HG03469 (cell line): ENCODE data around the gene NSUN4.
"Not testable (repeated sequence)": the region's sequence is repeated elsewhere in the genome, so short reads cannot be mapped to it uniquely, and the experiment has no call there.

Source experiments
- ATAC-seq: cut with Tn5 transposase; IDR thresholded peaks from one replicate; pipeline ENCODE4 v1.9.1; 2021; ENCODE audit warnings: mild to moderate bottlenecking, moderate library complexity, moderate number of reproducible peaks; ENCODE audit not compliant: unreplicated experiment

The NSUN4 gene

DNA sequence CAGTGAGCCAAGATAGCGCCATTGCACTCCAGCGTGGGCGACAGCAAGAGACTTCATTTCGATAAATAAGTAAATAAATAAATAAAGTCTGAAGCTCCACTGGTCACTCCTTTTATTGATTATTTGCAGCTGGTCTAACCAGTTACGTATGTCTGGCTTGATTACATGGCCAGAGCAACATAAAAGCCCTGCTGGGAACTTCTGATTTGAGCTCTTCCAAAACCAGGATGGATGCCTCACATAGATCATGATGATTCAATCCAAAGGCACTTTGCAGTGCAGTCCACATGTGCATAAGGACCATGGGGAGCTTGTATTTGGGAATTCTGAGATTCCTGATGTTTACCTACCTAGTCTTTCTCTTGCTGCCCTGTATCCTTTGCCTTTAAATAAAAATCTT, 24.0 kb downstream of the NSUN4 start:
- no peak for ATAC-seq

DNA sequence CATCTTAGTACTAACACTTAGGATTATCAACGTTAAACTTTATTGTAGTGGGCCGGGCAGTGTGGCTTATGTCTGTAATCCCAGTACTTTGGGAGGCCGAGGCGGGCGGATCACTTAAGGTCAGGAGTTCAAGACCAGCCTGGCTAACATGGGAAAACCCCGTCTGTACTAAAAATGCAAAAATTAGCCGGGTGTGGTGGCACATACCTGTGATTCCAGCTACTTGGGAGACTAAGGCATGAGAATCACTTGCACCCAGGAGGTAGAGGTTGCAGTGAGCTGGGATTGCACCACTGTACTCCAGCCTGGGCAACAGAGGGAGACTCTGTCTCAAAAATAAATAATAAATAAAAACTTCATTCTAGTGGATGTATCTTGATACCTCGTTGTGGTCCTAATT, 25.2 kb downstream of the NSUN4 start:
- not testable (repeated sequence) for ATAC-seq

DNA sequence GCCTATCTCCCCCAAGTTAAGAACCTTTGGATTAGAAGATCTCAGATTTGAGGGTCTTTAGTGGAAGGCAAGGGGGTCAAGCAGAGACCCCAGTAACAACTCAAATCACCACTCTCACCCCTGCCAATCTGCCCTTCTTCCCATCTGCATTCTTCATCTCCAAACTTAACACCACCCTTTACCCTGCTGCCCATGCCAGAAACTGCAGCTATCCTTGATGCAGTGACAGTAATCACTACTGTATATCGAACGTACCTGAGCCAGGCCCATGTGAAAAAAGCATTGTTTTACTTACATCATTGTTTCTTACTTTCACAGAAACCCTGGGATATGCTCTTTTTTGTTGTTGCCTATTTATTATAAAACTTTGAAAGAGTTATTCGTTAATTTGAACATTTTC, 26.5 kb downstream of the NSUN4 start:
- ATAC-seq: no peak

DNA sequence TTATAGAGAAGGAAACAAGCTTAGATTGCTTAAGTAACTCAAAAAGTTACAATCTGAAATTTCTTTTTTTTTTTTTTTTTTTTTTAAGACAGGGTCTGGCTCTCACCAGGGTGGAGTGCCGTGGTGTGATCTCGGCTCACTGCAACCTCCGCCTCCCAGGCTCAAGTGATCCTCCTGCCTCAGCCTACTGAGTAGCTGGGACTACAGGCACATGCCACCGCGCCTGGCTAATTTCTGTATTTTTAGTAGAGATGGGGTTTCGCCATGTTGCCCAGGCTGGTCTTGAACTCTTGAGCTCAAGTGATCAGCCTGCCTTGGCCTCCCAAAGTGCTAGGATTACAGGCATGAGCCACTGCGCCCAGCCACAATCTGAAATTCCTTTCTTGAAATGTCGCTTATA, 27.1 kb downstream of the NSUN4 start:
- ATAC-seq: not testable (repeated sequence)

DNA sequence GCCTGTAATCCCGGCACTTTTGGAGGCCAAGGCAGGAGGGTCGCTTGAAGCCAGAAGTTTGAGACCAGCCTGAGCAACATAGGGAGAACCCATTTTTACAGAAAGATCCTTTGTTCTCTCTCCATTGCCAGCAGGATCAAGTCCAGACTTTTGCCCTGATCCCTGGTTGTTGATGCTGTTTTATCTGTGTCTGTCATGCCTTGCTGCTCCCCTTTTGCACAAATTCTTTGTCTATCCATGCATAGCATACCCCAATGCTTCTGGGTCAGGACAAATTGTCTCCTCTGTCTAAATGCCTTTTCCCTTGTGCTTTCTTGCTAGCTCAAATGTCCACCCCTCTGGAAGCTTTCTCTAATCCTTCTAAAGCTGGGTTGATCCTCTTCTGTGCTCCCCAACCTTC, 28.2 kb downstream of the NSUN4 start:
- no peak for ATAC-seq

DNA sequence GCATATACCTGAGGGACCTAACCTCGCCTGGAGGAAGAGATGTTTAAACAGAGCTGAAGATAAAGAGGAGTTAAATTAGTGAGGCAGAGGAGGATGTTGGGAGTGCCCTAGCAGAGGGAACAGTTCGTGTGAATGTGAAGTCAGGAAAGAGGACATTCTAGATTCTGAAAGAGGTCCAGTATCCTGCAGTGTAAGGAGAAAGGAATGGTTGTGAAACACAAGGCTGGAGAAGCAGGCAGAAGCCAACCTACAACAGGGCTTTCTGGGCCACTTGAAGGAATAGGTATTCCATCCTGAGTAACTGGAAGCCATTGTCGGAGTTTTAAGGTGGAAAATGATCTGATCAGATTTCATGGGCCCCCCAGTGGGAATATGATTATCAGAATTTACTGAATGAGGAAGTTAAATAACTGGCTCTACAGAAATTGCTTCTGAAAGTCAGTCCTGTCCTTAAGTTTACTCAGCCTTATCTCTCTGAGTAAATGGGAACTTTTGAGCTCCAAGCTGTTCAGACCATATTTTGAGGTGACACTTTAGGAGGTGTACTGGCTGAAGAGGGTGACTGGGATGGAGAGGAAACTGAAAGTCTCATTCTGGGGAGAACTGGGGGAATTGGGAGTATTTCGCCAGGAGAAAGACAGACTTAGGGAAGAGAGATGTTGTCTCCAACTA, 29.1 kb downstream of the NSUN4 start:
- ATAC-seq: no peak

DNA sequence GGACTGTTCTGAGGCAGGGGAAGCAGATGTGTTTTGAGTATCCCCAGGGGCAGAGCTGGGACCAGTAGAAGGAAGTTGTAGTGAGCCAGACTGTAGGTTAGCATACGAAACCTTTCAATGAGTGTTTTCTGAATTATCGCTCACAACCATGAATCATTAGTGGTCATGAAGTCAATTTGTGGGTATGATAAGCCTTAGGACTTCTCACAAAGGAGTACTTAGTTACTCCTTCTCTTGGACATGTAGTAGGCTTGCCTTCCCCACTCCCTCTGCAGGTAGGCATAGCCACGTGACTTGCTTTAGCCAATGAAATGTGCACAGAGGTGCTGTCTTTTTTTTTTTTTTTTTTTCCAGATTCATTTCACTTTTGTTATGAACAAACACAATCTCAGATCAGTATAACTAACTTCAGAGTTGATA, 29.6 kb downstream of the NSUN4 start:
- ATAC-seq: no peak

DNA sequence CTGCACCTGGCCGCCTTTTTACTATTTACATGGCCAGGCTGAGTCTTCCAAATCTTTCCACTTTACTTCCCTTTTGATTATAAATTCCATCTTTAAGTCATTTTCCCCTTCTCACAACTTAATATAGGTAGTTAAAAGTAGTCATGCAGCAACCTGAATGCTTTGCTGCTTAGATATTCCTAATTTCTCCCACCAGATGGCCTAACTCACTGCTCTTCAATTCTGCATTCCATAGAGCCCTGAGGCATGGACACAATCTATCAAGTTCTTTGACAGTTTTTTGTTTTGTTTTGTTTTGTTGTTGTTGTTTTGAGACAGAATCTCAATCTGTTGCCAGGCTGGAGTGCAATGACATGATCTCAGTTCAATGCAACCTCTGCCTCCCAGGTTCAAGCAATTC, 31.8 kb downstream of the NSUN4 start:
- no peak for ATAC-seq

DNA sequence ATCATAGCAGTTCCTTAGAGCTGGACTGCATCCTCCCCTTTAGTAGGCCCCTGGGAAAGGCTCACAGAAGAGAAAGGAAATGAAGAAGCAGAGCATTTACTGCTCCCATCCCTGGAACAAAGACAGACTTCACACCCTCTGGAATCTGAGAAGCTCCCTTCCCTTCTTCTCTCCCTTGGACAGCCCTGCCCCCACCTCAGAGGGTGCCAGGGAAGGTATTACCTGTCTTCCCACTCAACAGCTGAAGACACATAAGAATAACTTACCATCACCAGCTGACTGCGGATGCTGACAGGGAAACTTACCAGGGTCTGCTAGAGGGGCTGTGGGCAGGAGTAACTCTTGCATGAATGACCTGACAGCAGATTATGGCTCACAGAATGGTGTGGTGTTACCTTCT, 39.4 kb downstream of the NSUN4 start:
- ATAC-seq: no peak

DNA sequence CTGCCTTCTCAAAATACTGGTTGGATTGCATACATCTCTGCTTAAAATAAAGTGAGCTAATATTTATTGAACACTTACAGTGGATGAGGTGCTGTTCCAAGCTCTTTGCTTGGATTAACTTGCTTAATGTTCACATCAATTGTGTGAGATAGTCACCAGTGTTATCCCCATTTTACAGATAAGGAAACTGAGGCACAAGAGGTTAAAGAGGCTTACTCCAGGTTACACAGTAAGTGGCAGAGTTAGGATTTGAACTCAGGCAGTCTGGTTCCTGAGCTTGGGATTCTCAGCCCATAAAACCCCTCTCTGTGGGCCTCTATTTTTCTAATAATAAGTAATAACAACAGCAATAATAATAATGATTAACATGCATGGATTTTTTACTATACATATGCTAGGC, 39.9 kb downstream of the NSUN4 start:
- ATAC-seq: no peak

DNA sequence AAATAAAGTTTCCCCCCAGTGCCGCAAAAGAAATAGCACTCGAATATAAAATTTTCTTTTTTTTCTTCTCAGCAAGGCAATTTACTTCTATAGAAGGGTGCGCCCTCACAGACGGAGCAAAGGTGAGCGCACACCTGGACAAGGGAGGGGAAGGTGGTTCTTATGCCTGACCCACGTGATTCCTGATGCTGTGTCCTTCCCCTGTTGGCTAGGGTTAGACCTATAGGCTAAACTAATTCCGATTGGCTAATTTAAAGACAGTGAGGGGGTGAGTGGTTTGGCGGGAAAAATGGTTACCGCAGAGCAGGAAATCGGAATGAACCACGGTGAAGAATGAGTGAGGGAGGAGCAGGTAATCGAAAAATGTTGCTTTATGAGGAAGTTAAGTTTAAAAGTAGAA, 52.9 kb downstream of the NSUN4 start:
- ATAC-seq: no peak

DNA sequence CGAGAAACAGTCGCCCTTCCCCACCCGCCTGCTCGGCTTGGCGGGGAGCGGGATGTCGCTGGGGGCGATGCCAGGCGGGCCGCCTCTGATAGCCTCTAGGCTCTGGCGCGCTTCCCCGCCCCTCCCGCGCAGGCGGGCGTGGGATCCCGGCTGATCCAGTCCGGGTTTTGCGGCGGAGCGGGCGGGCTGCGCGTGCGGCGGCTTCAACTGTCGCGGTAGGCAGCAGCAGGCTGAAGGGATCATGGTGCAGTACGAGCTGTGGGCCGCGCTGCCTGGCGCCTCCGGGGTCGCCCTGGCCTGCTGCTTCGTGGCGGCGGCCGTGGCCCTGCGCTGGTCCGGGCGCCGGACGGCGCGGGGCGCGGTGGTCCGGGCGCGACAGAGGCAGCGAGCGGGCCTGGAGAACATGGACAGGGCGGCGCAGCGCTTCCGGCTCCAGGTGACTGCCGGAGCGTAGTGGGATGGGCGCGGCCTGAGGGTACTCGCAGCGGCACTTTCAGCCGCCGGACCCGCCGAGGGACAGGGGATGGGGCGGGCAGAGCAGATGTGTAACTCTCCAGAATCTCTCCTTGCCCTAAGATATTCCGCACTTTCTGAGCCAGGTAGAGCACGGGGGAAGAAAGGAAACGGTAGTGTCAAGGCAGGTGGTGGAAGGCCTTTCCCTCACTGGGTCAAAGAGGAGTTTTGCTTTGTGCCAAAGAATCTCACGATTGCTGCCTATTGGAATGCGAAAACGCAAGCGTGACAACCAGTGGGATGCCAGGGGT, 53.7 kb downstream of the NSUN4 start, which contains the start of gene FAAH:
Gene FAAH, plus strand, starts transcription at position 210 of the 764 bp plus-strand sequence. Its CDS starts 32 bp downstream, at position 242.
- no peak for ATAC-seq

DNA sequence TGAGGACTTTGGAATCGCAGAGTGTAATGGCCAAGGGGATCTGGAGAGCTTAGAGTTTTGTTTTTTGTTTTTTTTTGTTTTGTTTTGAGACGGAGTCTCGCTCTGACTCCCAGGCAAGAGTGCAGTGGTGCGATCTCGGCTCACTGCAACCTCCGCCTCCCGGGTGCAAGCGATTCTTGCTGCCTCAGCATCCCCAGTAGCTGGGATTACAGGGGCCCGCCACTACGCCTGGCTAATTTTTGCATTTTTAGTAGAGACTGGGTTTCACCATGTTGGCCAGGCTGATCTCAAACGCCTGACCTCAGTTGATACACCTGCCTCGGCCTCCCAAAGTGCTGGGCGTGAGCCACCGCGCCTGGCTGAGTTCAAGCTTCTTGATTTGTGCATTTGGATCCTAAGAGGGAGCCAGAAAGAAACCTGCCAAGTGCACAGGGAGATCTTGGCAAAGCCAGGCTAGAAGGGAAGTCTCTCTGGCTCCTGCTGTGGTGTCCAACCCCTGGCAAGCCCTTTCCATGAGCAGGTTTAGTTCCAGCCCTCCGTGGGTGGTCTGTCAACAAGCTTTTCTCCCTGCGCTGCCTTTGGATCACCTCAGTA, 54.4 kb downstream of the NSUN4 start:
- ATAC-seq: no peak

DNA sequence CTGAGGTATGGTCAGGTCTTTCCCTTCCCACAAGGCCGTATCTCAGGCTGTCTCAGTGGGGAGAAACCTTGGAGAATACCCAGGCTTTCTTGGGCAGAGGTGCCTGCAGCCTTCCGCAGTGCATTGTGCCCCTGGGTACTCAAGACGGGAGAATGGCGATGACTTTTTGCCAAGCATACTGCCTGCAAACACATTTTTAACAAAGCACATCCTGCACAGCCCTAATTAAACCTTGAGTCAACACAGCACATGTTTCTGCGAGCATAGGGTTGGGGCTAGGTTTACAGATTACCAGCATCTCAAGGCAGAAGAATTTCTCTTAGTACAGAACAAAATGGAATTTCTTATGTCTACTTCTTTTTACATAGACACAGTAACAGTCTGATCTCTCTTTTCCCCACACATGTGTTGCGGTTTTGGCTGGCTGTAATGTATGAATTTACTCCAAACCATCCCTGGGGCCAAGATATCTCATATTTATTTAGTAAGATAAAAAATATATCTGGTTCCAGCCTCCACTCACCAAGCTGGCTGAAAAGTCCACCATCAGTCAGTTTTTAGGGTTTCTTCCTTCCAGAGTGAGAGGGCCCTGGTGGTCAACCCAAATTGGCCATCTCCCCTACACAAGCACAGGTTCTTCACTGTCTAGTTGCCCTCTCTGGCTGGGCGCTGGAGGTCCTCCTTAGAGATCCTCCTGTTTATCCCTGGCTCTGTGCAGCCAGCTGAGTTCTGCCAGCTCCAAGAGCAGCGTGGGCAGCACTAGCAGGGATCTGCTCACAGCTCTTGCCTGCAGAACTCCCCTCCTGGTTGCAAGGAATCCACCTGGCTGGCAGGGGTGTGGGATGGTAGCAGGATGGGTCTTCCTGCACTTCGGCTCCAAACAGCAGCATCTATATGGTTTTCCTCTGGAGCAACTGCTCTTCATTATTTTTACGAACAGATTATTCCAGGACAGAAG, 56.1 kb downstream of the NSUN4 start:
- no peak for ATAC-seq

DNA sequence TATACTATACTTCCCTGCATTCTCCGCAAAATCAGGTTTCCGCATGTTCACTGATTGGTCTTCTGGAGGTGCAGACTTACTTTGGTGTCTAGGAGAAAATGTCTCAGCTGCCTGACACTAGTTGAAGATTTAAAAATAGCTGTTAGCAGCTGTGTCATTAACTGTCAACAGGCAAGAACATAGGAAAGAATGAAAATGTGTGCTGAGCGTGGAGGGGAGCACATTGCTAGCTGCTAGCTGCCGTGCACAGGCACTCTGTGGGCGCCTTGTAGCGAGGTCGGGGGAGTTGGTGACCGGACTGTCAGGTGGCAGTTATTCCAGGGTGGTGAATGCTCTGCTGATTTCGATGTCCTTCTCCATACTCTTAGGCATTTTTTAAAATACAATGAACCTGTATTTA, 58.7 kb downstream of the NSUN4 start:
- ATAC-seq: no peak

DNA sequence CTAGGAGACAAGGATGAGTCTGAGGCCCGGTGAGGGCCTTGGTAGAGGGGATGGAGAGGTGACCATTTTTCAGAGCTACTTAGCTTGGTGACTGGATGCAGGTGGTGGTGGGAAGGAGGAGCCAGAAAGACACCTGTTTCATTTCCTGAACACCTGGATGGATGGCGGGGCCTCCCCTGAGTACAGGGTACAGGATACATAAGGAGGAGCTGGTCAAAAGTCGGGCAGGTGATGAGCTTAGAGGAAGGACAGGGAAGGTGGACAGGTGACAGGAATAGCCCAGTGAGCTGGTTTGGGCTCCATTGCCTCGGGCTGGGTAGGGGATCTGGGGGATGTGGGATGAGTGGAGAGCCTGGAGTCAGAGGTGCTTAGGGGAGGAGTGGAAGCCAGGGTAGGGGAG, 59.8 kb downstream of the NSUN4 start:
- no peak for ATAC-seq

DNA sequence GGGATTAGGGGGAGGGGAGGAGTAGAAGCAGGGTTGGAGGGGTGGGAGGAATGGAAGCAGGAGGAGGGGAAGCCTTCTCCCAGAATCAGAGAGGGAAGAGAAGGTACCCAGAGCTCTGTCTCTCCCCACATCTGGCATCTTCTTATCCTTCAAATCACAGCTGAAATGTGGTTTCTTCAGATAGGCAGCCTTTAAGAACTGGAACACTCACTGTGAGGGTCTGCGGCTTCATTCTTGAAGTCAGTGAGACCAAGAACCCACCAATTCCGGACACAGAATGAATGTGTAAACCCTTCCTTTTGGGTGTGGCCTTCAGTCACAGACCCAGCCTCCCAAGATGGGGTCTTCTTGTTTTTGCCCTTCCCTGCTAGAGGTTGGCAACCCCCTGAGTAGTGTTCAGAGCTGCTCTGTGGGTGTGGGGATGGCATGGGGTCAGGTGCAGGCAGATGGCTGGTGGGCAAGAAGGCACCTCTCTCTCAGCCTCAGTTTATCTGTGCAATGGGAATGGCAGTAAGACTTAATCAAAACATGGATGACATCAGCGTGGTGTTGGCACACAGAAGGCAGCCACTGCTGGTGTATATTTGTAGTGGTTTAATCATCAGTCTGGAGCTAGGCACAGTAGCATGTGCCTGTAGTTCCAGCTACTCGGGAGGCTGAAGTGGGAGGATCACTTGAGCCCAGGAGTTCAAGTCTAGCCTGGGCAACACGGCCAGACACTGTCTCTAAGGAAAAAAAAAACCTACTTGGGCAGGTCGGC, 60.7 kb downstream of the NSUN4 start:
- ATAC-seq: no peak

DNA sequence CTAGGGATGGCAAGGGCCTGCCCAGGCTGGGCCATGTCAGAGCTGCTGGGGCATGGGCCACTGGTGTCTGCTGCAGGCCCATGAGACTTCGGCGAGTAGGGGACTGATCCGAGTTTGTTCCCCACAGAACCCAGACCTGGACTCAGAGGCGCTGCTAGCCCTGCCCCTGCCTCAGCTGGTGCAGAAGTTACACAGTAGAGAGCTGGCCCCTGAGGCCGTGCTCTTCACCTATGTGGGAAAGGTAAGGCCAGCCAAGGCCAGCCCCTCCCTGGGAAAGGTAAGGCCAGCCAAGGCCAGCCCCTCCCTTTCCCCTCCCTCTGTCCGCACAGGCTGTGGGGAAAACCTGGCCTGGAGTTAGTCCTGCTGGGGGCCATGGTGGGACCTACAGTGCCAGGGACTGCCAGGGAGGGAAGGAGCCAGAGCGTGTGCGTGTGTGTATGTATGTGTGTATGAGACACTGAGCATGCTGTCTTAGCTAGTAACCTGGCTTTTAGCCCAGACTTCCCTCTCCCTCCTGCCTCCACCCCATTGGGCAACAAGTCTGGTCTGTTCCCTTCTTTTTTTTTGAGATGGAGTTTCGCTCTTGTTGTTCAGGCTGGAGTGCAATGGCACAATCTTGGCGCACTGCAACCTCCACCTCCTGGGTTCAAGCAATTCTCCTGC, 61.5 kb downstream of the NSUN4 start:
- no peak for ATAC-seq

DNA sequence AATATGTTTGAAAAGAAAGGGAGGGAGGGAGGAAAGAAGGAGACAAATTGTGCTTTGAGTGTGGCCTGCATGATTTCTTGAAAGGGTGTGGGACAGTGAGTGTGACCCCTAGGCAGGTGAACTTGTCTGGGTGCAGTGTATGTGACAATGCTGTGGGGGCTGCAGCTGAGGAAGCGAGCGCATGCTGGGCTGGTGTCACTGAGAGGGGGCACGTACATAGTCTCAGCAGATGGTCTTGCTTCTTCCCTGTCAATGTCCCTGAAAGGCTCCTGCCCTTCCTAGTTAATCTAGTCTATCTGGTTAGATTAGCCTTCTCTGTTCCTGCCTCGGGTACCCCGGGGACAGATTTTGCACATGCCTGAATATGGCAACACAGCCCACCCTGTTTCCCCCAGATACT, 63.3 kb downstream of the NSUN4 start:
- no peak for ATAC-seq
